Forelimb muscle (tissue), 1 donor: Measurements from ENCODE around the gene OR4F16. TPM values are rescaled to one million over a fixed set of nuclear protein-coding genes. Genes with fewer than 3 reads are reported as not detected.
"Not testable (repeated sequence)": the region's sequence is repeated elsewhere in the genome, so short reads cannot be mapped to it uniquely, and the experiment has no call there.

Experiments used
- DNase-seq: peaks from one replicate; pipeline ENCODE4 v3.0.0-alpha.2; 2013; ENCODE audit warnings: low read depth
- polyA plus RNA-seq: library from polyadenylated mRNA; unstranded; fragments of 120-200 nt; gene quantifications from one replicate; pipeline ENCODE4 v1.2.1, GENCODE V29; 2013; ENCODE audit not compliant: insufficient read length

The OR4F16 gene
- polyA plus RNA-seq: not detected

- DNase-seq: not testable (repeated sequence)
Observed at GRCh38 chr1:686554-686953, at the start of gene OR4F16. OR4F16 (minus strand) TSS chr1:686654; CDS start chr1:686654, 0 bp downstream.

- not testable (repeated sequence) for DNase-seq
Observed at GRCh38 chr1:733649-734048, 47.2 kb upstream of the OR4F16 start.

GRCh38 chr1:727040-727439 lies 40.6 kb upstream of the OR4F16 start:
- not testable (repeated sequence) for DNase-seq

Other genes starting within 250 kb of the OR4F16 start
- not detected for gene OR4F29, start 235.0 kb downstream of the OR4F16 start, polyA plus RNA-seq
- 5.6 TPM for gene SAMD11, start 237.3 kb upstream of the OR4F16 start, polyA plus RNA-seq